Regular cardiac myocyte (primary cell): ENCODE measurements around the gene USP48. TPM values are rescaled to one million over a fixed set of nuclear protein-coding genes. Genes with fewer than 3 reads are reported as not detected.

Experiments used
- total RNA-seq: library from RNA; depleted of rRNA; stranded (reverse); fragments of >200 nt; gene quantifications from 2 replicates; pipeline ENCODE4 v1.2.3, GENCODE V29; 2014

Gene USP48, protein sequence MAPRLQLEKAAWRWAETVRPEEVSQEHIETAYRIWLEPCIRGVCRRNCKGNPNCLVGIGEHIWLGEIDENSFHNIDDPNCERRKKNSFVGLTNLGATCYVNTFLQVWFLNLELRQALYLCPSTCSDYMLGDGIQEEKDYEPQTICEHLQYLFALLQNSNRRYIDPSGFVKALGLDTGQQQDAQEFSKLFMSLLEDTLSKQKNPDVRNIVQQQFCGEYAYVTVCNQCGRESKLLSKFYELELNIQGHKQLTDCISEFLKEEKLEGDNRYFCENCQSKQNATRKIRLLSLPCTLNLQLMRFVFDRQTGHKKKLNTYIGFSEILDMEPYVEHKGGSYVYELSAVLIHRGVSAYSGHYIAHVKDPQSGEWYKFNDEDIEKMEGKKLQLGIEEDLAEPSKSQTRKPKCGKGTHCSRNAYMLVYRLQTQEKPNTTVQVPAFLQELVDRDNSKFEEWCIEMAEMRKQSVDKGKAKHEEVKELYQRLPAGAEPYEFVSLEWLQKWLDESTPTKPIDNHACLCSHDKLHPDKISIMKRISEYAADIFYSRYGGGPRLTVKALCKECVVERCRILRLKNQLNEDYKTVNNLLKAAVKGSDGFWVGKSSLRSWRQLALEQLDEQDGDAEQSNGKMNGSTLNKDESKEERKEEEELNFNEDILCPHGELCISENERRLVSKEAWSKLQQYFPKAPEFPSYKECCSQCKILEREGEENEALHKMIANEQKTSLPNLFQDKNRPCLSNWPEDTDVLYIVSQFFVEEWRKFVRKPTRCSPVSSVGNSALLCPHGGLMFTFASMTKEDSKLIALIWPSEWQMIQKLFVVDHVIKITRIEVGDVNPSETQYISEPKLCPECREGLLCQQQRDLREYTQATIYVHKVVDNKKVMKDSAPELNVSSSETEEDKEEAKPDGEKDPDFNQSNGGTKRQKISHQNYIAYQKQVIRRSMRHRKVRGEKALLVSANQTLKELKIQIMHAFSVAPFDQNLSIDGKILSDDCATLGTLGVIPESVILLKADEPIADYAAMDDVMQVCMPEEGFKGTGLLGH
- 36.9 and 43.3 TPM in 2 replicates for total RNA-seq

DNA sequence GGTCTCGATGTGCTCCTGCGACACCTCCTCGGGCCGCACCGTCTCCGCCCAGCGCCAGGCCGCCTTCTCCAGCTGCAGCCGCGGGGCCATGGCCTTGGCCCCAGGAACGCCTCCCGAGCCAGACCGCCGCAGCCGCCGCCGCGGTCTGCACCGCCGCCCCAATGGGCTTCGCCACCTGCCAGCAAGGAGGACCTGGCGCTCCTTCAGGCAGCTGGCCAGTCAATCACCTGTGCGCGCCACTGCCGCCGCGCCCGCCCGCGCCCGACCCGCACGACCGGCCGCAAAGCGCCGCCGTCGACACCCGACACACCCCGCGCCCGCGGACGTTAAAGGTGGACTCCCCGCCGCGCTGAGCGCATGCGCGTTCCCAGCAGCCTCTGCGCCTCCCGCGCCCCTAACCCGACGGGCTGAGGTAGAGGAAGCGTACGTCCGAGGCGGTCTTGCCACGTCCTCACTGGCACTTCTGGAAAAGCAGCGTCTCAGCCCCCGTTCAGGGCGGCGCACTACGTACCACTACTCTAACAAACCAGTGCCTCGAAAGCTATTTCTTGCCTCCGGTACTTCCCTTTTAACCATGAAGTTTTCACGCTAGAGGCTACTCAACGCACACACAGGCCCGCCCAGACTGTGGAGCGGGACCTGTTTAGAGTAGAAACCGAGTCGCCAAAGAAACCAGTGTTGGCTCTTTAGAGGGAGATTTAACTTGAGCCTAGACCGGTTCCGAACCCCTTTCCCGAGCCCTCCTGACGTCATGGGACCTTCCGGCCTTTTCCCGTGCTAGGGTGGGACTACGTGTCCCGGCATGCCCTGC lies at the start of gene USP48:
Gene USP48, minus strand, starts transcription at position 282 of the 811 bp plus-strand sequence. Its CDS starts 192 bp downstream, at position 90.

DNA sequence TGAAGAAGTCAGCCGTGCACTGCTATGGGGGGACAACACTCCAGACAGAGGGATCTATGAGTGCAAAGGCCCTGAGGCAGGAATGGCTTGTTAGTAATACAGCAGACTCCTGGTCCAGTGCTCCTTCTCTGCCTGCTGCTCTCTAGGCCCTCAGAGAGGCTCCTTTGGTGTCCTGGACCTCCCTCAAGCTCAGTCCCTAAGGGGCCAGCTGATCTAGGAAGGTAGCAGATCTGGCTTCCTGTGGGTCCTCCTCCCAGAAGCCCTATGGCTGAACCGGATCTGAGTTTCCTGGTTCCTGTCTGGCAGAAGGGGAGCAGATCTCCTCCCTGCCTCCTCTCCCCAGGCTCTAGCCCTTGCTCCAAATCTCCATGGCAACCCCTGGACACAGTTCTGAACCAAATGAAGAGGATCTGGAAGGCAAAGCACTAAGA lies 28.9 kb upstream of the USP48 start, which contains the start of gene LDLRAD2:
Gene LDLRAD2, plus strand, starts transcription at position 391 of the 431 bp plus-strand sequence. CDS start 187 bp downstream, outside the sequence.

GRCh38 chr1:21669258-21670058 lies 113.5 kb downstream of the USP48 start, which contains the start of gene RAP1GAP:
Gene RAP1GAP, minus strand, starts transcription at chr1:21669357. Its CDS starts 49,325 bp downstream, at chr1:21620032.

Other genes with a start within 250 kb of the USP48 start
- under 0.01 and 0.56 TPM in 2 replicates for gene RAP1GAP, start 113.8 kb downstream of the USP48 start, total RNA-seq
- gene LDLRAD2, start 29.1 kb upstream of the USP48 start, total RNA-seq = 0.28 TPM in 1 of 2 replicates, not detected in the other
- gene HSPG2, start 154.2 kb upstream of the USP48 start, total RNA-seq = 158 and 164 TPM in 2 replicates
- not detected in 2 replicates for gene CELA3B, start 193.9 kb upstream of the USP48 start, total RNA-seq
- gene CELA3A, start 218.5 kb upstream of the USP48 start, total RNA-seq = not detected in 2 replicates